Peyer's patch (tissue), 4 donors: ENCODE results near the gene MCTP2.

Experiments used
- CTCF ChIP-seq, 6 experiments: fragments of 450-650 bp in 4 of 6; fragments of 200-600 bp in 2 of 6; sonication (generic) in 1 of 6; IDR thresholded peaks; one replicate each; pipeline ENCODE4 v1.5.1; 2017 to 2019; ENCODE audit warnings: antibody characterized with exemption in 6 of 6, mild to moderate bottlenecking in 3 of 6, moderate library complexity in 1 of 6
- POLR2A ChIP-seq, 2 donors: fragments of 450-650 bp; IDR thresholded peaks; one replicate each; pipeline ENCODE4 v1.5.1; 2017; ENCODE audit warnings: antibody characterized with exemption in 2 of 2, mild to moderate bottlenecking in 2 of 2, moderate library complexity in 2 of 2

DNA sequence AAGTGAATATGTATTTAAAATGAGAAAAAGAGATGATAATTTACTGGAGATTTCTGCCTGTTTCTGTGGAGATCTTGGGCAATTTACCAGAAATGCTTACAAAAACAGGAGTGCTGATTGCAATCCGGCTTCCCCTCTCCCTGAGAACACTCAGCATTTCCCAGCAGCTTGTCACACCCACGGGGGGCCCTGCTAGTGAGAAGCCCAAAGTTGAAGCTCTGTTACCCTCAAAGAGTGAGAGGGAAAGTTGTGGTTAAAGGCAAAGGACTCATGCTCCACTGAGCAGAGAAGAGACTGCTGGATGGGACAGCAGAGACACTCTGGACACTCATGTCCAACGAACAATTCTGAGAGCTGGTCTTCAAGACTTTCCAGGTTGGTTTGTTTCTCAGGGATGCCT lies 2.9 kb downstream of the MCTP2 start:
- no peak for TF ChIP-seq CTCF (IDR thresholded peaks at IDR 0.05)
- no peak for TF ChIP-seq POLR2A (IDR thresholded peaks at IDR 0.05)
